Measurements from ENCODE around the gene HEXA. TPM values are rescaled to one million over a fixed set of nuclear protein-coding genes. Genes with fewer than 3 reads are reported as not detected.

The HEXA gene
- total RNA-seq, 2 donors from 2014 or later, result 67.1 to 97.3 TPM

GRCh38 chr15:72358650-72359171 is 17.1 kb downstream of the HEXA start:
- DNase-seq, result peak; percentile 53
- intact Hi-C loops (cut with DNase I), result no loop called here
- no peaks in the 10 kb centered on the region for H3K4me1 ChIP-seq
- H3K9me3 ChIP-seq, result no peaks in the 10 kb centered on the region
- no peak overlapping the region for H3K9ac ChIP-seq (ENCODE audit: low read depth in 2 of 2, low read length in 2 of 2)
- TF ChIP-seq CTCF (IDR thresholded peaks at IDR 0.05), result no peak
- no peak overlapping the region for H3K27ac ChIP-seq
- no peaks in the 10 kb centered on the region for H3K36me3 ChIP-seq
- no peaks in the 10 kb centered on the region for H3K27me3 ChIP-seq
- H3K4me3 ChIP-seq, result no peak overlapping the region

GRCh38 chr15:72358121-72358520 is 17.7 kb downstream of the HEXA start:
- no peaks in the 10 kb centered on the region for H3K36me3 ChIP-seq
- H3K4me3 ChIP-seq, result no peak overlapping the region
- H3K4me1 ChIP-seq, result no peaks in the 10 kb centered on the region
- no peak overlapping the region for H3K27ac ChIP-seq
- intact Hi-C loops (cut with DNase I), result no loop called here
- no peak for TF ChIP-seq CTCF (IDR thresholded peaks at IDR 0.05)
- no peaks in the 10 kb centered on the region for H3K9me3 ChIP-seq
- no peak for DNase-seq
- H3K9ac ChIP-seq (ENCODE audit: low read depth in 2 of 2, low read length in 2 of 2), result no peak overlapping the region
- H3K27me3 ChIP-seq, result no peaks in the 10 kb centered on the region

DNA sequence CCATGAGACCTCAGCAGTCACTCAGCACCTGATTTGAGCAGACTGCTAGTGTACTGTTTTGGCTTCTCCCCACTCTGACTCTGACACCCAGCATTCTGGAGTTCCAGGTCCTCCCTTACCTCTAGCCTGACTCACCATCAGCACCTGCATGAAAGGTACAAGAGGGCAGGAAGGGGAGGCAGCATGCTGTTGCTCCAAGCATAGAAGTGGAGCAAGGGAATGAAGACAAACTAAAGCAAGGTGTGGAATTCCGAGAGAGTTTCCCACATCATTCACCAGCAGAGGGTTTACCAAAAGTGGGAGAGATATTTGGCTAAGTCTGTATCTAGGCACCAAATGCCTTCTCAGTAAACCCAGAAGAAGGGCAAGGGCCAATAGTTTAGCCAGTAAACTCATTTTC is 21.3 kb downstream of the HEXA start:
- H3K27me3 ChIP-seq, result no peaks in the 10 kb centered on the region
- no peak overlapping the region for H3K4me3 ChIP-seq
- H3K36me3 ChIP-seq, result no peaks in the 10 kb centered on the region
- no peak for TF ChIP-seq CTCF (IDR thresholded peaks at IDR 0.05)
- H3K9ac ChIP-seq (ENCODE audit: low read depth in 2 of 2, low read length in 2 of 2), result no peak overlapping the region
- no peaks in the 10 kb centered on the region for H3K9me3 ChIP-seq
- H3K27ac ChIP-seq, result no peak overlapping the region
- no peaks in the 10 kb centered on the region for H3K4me1 ChIP-seq
- DNase-seq, result no peak
- intact Hi-C loops (cut with DNase I), result no loop called here

- no peak overlapping the region for H3K4me3 ChIP-seq
- DNase-seq, result no peak
- H3K4me1 ChIP-seq, result no peaks in the 10 kb centered on the region
- H3K27me3 ChIP-seq, result no peaks in the 10 kb centered on the region
- no peak overlapping the region for H3K9ac ChIP-seq (ENCODE audit: low read depth in 2 of 2, low read length in 2 of 2)
- no peak for TF ChIP-seq CTCF (IDR thresholded peaks at IDR 0.05)
- intact Hi-C loops (cut with DNase I), result no loop called here
- no peak overlapping the region for H3K27ac ChIP-seq
- H3K36me3 ChIP-seq, result no peaks in the 10 kb centered on the region
- H3K9me3 ChIP-seq, result no peaks in the 10 kb centered on the region
Observed at GRCh38 chr15:72353266-72353665, 22.5 kb downstream of the HEXA start.

DNA sequence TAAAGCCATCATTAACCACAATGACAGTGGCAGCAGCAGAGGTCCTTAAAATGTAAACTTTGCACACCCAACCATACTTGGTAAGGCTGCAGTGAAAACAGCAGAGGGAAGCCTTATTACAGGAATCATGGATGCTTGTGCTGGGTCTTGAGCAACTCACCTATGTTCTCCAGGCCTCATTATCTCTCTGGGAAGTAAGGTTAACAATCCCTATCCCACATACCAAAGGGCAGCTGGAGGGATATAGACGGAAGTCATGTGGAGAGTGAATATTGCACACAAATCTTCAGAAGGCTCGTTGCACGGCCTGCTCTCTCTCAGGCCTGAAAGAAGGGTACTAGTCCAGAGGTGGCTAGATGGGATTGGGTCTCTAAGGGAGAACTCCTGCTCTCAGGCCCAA is 30.0 kb downstream of the HEXA start:
- H3K27me3 ChIP-seq, result no peaks in the 10 kb centered on the region
- H3K27ac ChIP-seq, result no peak overlapping the region
- no peak overlapping the region for H3K9ac ChIP-seq (ENCODE audit: low read depth in 2 of 2, low read length in 2 of 2)
- H3K4me3 ChIP-seq, result no peak overlapping the region
- DNase-seq, result no peak
- intact Hi-C loops (cut with DNase I), result no loop called here
- no peaks in the 10 kb centered on the region for H3K4me1 ChIP-seq
- no peaks in the 10 kb centered on the region for H3K36me3 ChIP-seq
- no peaks in the 10 kb centered on the region for H3K9me3 ChIP-seq
- TF ChIP-seq CTCF (IDR thresholded peaks at IDR 0.05), result no peak
